Gastroesophageal sphincter (tissue), 3 donors: ENCODE data around the gene ATP9A.

Experiments
- CTCF ChIP-seq, 4 experiments: fragments of 200-600 bp in 2 of 4; fragments of 450-650 bp in 2 of 4; sonication (generic) in 1 of 4; IDR thresholded peaks; one replicate each; pipeline ENCODE4 v1.5.1; 2017 to 2019; ENCODE audit warnings: antibody characterized with exemption in 4 of 4, mild to moderate bottlenecking in 2 of 4, moderate library complexity in 2 of 4
- POLR2A ChIP-seq, 2 donors: fragments of 450-650 bp; IDR thresholded peaks; one replicate each; pipeline ENCODE4 v1.6.1; 2017; ENCODE audit warnings: antibody characterized with exemption in 2 of 2, mild to moderate bottlenecking in 2 of 2, moderate library complexity in 1 of 2
- POLR2AphosphoS5 ChIP-seq: sonication (generic); formaldehyde crosslinking; IDR thresholded peaks from one replicate; pipeline ENCODE4 v1.6.1; 2017; ENCODE audit warnings: antibody characterized with exemption

- TF ChIP-seq POLR2A (IDR thresholded peaks at IDR 0.05) (no peak), CTCF (IDR thresholded peaks at IDR 0.05) (no peak), POLR2AphosphoS5 (no peak)
Measured at GRCh38 chr20:51667491-51667890, 100.7 kb downstream of the ATP9A start.
